Choroid plexus epithelial cell (primary cell): ENCODE results near the gene MMADHC.
A peak's percentile ranks its signal among the peaks of the same experiment; 100 is the strongest.

Experiments
- DNase-seq: peaks from one replicate; pipeline ENCODE4 v3.0.0-alpha.2; 2010; ENCODE audit warnings: low read depth
- H3K4me3 ChIP-seq: 2 replicates; pipeline ENCODE4 v1.5.1; 2011; ENCODE audit warnings: low read depth, mild to moderate bottlenecking, control low read depth, low read length, moderate library complexity
- CTCF ChIP-seq: conservative IDR thresholded peaks from 2 replicates; pipeline ENCODE4 v1.5.1; 2011; ENCODE audit warnings: low read depth, mild to moderate bottlenecking, control low read depth, inconsistent platforms, low read length, moderate library complexity

The MMADHC gene

GRCh38 chr2:149587220-149587949 lies at the start of gene MMADHC:
Gene MMADHC (minus strand): TSS chr2:149587775. CDS start chr2:149587097, 678 bp downstream.
- H3K4me3 ChIP-seq = peak within 1 kb of the TSS; percentile 90
- DNase-seq = peak; percentile 98
- TF ChIP-seq CTCF = no peak

DNA sequence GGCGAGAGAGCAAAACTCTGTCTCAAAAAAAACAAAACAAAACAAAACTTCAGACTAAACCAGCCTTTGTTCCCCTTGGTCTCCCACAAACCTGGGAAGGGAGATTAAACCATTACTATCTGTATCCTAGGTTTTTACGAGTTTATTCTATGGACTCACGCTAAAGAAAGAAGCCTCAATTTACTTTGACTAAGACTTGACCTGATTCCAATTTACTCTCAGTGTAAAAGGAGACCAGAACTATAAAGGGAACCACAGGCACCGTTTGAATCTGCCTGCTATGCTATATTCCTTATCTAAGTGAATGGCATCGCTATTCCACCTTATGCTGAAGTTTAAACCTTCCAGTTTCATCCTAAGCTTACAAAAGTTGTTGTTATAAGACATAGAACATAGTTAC lies 46.5 kb upstream of the MMADHC start:
- no peak for TF ChIP-seq CTCF
- H3K4me3 ChIP-seq = no peak overlapping the region

GRCh38 chr2:149630445-149630844 lies 42.9 kb upstream of the MMADHC start:
- no peak for TF ChIP-seq CTCF
- no peak overlapping the region for H3K4me3 ChIP-seq
- DNase-seq = no peak

More for the DNA sequence above, 46.5 kb upstream of the MMADHC start:
- no peak for DNase-seq

GRCh38 chr2:149629026-149629425 lies 41.5 kb upstream of the MMADHC start:
- DNase-seq = no peak
- TF ChIP-seq CTCF = no peak
- no peak overlapping the region for H3K4me3 ChIP-seq

DNA sequence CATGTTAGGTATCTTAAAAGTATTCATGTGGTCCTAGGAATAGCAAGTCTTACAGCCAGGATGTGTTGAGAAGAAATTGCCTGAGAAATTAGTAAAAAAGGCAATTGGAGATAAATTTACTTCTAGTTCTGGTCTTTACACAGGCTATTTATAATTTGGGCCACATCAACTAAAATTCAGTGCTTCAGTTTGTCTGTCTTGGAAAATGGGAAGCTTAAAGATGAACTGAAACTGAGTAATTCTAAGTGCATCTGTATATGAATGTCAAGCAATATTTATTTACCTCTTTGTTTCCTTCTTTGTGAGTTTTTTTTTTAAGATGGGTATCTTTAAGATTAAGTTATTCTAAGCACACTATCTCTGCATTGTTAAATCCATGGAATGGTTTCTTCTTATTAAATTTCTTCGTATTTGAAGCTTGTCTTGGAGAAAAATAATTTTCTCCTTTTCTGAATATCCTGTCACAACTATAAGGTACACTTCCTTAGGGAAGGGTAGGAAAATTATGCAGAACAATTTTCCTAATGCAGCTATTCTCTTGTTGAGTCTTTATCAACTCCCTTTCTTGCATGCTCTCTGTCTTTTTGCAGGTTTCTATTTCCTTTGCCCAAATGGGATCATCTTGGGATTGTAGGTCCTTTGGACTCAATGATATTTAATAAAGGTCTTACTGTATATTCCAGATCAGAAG lies 39.7 kb upstream of the MMADHC start:
- no peak overlapping the region for H3K4me3 ChIP-seq
- no peak for TF ChIP-seq CTCF
- DNase-seq = no peak

GRCh38 chr2:149625671-149626070 lies 38.1 kb upstream of the MMADHC start:
- DNase-seq = no peak

More at GRCh38 chr2:149625671-149626070, 38.1 kb upstream of the MMADHC start:
- no peak overlapping the region for H3K4me3 ChIP-seq
- TF ChIP-seq CTCF = no peak
